Upper lobe of left lung (tissue), 6 donors: Measurements from ENCODE around the gene GFRA1. TPM values are rescaled to one million over a fixed set of nuclear protein-coding genes. Genes with fewer than 3 reads are reported as not detected.

Source experiments
- ATAC-seq, 2 donors: fragments of 200-7000 bp; cut with Tn5 transposase; one replicate each; pipeline ENCODE4 v1.9.1; 2022; ENCODE audit warnings: mild to moderate bottlenecking in 2 of 2, moderate library complexity in 2 of 2; ENCODE audit not compliant: low FRiP score in 2 of 2
- DNase-seq, 2 donors: peaks; one replicate each; pipeline ENCODE4 v3.0.0-alpha.2; 2019 to 2020
- H3K27ac ChIP-seq, 4 donors: fragments of 200-600 bp; sonication (generic); one replicate each; pipeline ENCODE4 v1.5.1; 2016 to 2019
- H3K27me3 ChIP-seq, 4 donors: fragments of 200-600 bp; sonication (generic); one replicate each; pipeline ENCODE4 v1.5.1; 2017 to 2019
- H3K36me3 ChIP-seq, 4 donors: fragments of 200-600 bp; sonication (generic); one replicate each; pipeline ENCODE4 v1.5.1; 2016 to 2019
- H3K4me1 ChIP-seq, 4 donors: fragments of 200-600 bp; sonication (generic); one replicate each; pipeline ENCODE4 v1.5.1; 2018 to 2019
- H3K4me3 ChIP-seq, 4 donors: fragments of 200-600 bp; sonication (generic); one replicate each; pipeline ENCODE4 v1.5.1; 2017 to 2019; ENCODE audit warnings: mild to moderate bottlenecking in 2 of 4, moderate library complexity in 1 of 4
- H3K9me3 ChIP-seq, 4 donors: fragments of 200-600 bp; sonication (generic); one replicate each; pipeline ENCODE4 v1.5.1; 2018 to 2019
- CTCF ChIP-seq, 6 experiments: fragments of 450-650 bp in 4 of 6; fragments of 200-600 bp in 2 of 6; sonication (generic) in 2 of 6; IDR thresholded peaks; one replicate each; pipeline ENCODE4 v1.5.1; 2016 to 2019; ENCODE audit warnings: antibody characterized with exemption in 6 of 6
- EP300 ChIP-seq, 4 donors: sonication (generic); formaldehyde crosslinking; IDR thresholded peaks; one replicate each; pipeline ENCODE4 v1.5.1; 2017; ENCODE audit warnings: antibody characterized with exemption in 4 of 4, control low read depth in 2 of 4
- POLR2A ChIP-seq, 4 donors: fragments of 450-650 bp; IDR thresholded peaks; one replicate each; pipeline ENCODE4 v1.5.1; 2016 to 2017; ENCODE audit warnings: antibody characterized with exemption in 4 of 4, mild to moderate bottlenecking in 2 of 4
- POLR2AphosphoS5 ChIP-seq, 2 donors: sonication (generic); formaldehyde crosslinking; IDR thresholded peaks; one replicate each; pipeline ENCODE4 v1.5.1; 2017; ENCODE audit warnings: antibody characterized with exemption in 2 of 2
- WGBS, 2 donors: methylation state at CpG; one replicate each; pipeline ENCODE4 v1.1.5; 2017 to 2018; 5-methylcytosine and 5-hydroxymethylcytosine counted together
- total RNA-seq, 6 donors: library from RNA; depleted of rRNA in 4 of 6; stranded (reverse); fragments of >200 nt in 4 of 6; gene quantifications; one replicate each; pipeline versions ENCODE4 v1.1.0 to v1.2.1, GENCODE V29; 2016 to 2021
- donor health status: DM: no; HTN: no; CAD: no; lungs with moderate emphysema.
- donor health status: DM: no; HTN: yes; CAD: no; lungs with severe emphysema.

GFRA1 gene
- total RNA-seq, 6 donors from 2014 or later: under 0.01 to 9.2 (median 2.3) TPM

GRCh38 chr10:116103668-116104067, 169.3 kb downstream of the GFRA1 start:
- no peak for DNase-seq
- no peak for ATAC-seq
- no peaks in the 10 kb centered on the region for H3K27me3 ChIP-seq
- no peak overlapping the region for H3K27ac ChIP-seq
- H3K36me3 ChIP-seq: no peaks in the 10 kb centered on the region
- no peaks in the 10 kb centered on the region for H3K9me3 ChIP-seq
- 79 to 92% methylated on average over 4 of the region's 4 CpGs for WGBS, 2 donors
- no peaks in the 10 kb centered on the region for H3K4me1 ChIP-seq
- H3K4me3 ChIP-seq: no peak overlapping the region
- no peak for TF ChIP-seq POLR2AphosphoS5 (IDR thresholded peaks at IDR 0.05)
- TF ChIP-seq POLR2A (IDR thresholded peaks at IDR 0.05): no peak
- TF ChIP-seq CTCF (IDR thresholded peaks at IDR 0.05): no peak
- no peak for TF ChIP-seq EP300 (IDR thresholded peaks at IDR 0.05)

GRCh38 chr10:116101616-116102315, 171.2 kb downstream of the GFRA1 start:
- H3K9me3 ChIP-seq: no peaks in the 10 kb centered on the region
- no peak for DNase-seq
- WGBS, 2 donors: 68 to 69% methylated on average over 5 of the region's 5 CpGs
- H3K27me3 ChIP-seq: no peaks in the 10 kb centered on the region
- H3K4me1 ChIP-seq: no peaks in the 10 kb centered on the region
- no peaks in the 10 kb centered on the region for H3K36me3 ChIP-seq
- H3K4me3 ChIP-seq: no peak overlapping the region
- no peak overlapping the region for H3K27ac ChIP-seq
- no peak for ATAC-seq
- TF ChIP-seq EP300 (IDR thresholded peaks at IDR 0.05) (no peak), POLR2AphosphoS5 (IDR thresholded peaks at IDR 0.05) (no peak), POLR2A (IDR thresholded peaks at IDR 0.05) (no peak), CTCF (IDR thresholded peaks at IDR 0.05) (no peak)

GRCh38 chr10:116100984-116101383, 172.0 kb downstream of the GFRA1 start:
- TF ChIP-seq CTCF (IDR thresholded peaks at IDR 0.05) (no peak), POLR2AphosphoS5 (IDR thresholded peaks at IDR 0.05) (no peak), EP300 (IDR thresholded peaks at IDR 0.05) (no peak), POLR2A (IDR thresholded peaks at IDR 0.05) (no peak)

GRCh38 chr10:116099023-116099420, 174.0 kb downstream of the GFRA1 start:
- H3K4me3 ChIP-seq: no peak overlapping the region
- ATAC-seq: no peak
- H3K27me3 ChIP-seq: no peaks in the 10 kb centered on the region
- no peak for DNase-seq
- TF ChIP-seq POLR2AphosphoS5 (IDR thresholded peaks at IDR 0.05) (no peak), CTCF (IDR thresholded peaks at IDR 0.05) (no peak), EP300 (IDR thresholded peaks at IDR 0.05) (no peak), POLR2A (IDR thresholded peaks at IDR 0.05) (no peak)
- no peaks in the 10 kb centered on the region for H3K9me3 ChIP-seq
- no peak overlapping the region for H3K27ac ChIP-seq
- WGBS, 2 donors: 74 to 77% methylated on average over 5 of the region's 5 CpGs
- no peaks in the 10 kb centered on the region for H3K36me3 ChIP-seq
- no peaks in the 10 kb centered on the region for H3K4me1 ChIP-seq

More at GRCh38 chr10:116100984-116101383, 172.0 kb downstream of the GFRA1 start:
- no peak overlapping the region for H3K27ac ChIP-seq
- H3K4me3 ChIP-seq: no peak overlapping the region
- ATAC-seq: no peak
- H3K9me3 ChIP-seq: no peaks in the 10 kb centered on the region
- no peaks in the 10 kb centered on the region for H3K27me3 ChIP-seq
- DNase-seq: no peak
- H3K4me1 ChIP-seq: no peaks in the 10 kb centered on the region
- no peaks in the 10 kb centered on the region for H3K36me3 ChIP-seq
- 89 to 96% methylated on average over 3 of the region's 3 CpGs for WGBS, 2 donors
